B cell (primary cell): ENCODE results near the gene CINP.

Experiments used
- EZH2 ChIP-seq: IDR thresholded peaks from 2 replicates; pipeline ENCODE4 v1.6.1; 2012; ENCODE audit warnings: borderline replicate concordance, low read depth, mild to moderate bottlenecking, moderate library complexity, low read length; ENCODE audit not compliant: insufficient read depth, poor library complexity, severe bottlenecking
- TF ChIP-seq, protein P1 (sequence below): fragments of 200-600 bp; IDR thresholded peaks from one replicate; pipeline ENCODE4 v1.8.0; 2022; ENCODE audit warnings: antibody characterized with exemption, mild to moderate bottlenecking

- TF ChIP-seq, protein P1, sequence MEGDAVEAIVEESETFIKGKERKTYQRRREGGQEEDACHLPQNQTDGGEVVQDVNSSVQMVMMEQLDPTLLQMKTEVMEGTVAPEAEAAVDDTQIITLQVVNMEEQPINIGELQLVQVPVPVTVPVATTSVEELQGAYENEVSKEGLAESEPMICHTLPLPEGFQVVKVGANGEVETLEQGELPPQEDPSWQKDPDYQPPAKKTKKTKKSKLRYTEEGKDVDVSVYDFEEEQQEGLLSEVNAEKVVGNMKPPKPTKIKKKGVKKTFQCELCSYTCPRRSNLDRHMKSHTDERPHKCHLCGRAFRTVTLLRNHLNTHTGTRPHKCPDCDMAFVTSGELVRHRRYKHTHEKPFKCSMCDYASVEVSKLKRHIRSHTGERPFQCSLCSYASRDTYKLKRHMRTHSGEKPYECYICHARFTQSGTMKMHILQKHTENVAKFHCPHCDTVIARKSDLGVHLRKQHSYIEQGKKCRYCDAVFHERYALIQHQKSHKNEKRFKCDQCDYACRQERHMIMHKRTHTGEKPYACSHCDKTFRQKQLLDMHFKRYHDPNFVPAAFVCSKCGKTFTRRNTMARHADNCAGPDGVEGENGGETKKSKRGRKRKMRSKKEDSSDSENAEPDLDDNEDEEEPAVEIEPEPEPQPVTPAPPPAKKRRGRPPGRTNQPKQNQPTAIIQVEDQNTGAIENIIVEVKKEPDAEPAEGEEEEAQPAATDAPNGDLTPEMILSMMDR: no peak
- TF ChIP-seq EZH2: no peak
Observed at GRCh38 chr14:102326583-102326982, 36.1 kb downstream of the CINP start.
